ENCODE data around the gene AGR3. TPM values are rescaled to one million over a fixed set of nuclear protein-coding genes. Genes with fewer than 3 reads are reported as not detected.
"Not testable (repeated sequence)": the region's sequence is repeated elsewhere in the genome, so short reads cannot be mapped to it uniquely, and the experiment has no call there.

Gene AGR3
- total RNA-seq, 1 experiment from 2014 or later: not detected

DNA sequence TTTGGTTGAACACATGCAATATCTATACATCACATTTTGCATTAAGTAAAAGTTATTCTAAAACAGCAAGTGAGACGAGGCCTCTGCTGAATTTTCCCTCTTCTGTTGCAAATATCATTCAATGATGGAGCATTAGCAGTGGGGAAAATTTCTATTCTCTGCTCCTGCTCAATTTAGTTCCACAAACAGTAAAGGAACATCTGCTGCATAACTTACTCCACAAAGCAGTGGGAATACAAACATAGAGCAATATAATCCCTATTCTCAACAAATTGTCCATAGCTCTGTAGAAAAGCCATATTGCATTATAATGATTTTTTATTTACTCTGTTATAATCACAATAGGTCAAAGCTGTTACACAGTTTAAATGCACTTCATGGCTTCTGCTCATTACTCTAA lies 5.9 kb downstream of the AGR3 start:
- CTCF ChIA-PET: no interaction called here

GRCh38 chr7:16874066-16874465 lies 7.7 kb downstream of the AGR3 start:
- H3K27me3 Mint-ChIP-seq (ENCODE audit: insufficient read depth, unreplicated experiment): no peaks in the 10 kb centered on the region
- no peak for DNase-seq (ENCODE audit: unreplicated experiment)
- CTCF ChIA-PET: interaction anchor here (0.7 to 1.3 kb wide), 6 partner anchors 14 to 74 kb away, joined by 3 to 5 read pairs (median 3); no protein-coding TSS in a partner anchor
- TF ChIP-seq, protein P1, sequence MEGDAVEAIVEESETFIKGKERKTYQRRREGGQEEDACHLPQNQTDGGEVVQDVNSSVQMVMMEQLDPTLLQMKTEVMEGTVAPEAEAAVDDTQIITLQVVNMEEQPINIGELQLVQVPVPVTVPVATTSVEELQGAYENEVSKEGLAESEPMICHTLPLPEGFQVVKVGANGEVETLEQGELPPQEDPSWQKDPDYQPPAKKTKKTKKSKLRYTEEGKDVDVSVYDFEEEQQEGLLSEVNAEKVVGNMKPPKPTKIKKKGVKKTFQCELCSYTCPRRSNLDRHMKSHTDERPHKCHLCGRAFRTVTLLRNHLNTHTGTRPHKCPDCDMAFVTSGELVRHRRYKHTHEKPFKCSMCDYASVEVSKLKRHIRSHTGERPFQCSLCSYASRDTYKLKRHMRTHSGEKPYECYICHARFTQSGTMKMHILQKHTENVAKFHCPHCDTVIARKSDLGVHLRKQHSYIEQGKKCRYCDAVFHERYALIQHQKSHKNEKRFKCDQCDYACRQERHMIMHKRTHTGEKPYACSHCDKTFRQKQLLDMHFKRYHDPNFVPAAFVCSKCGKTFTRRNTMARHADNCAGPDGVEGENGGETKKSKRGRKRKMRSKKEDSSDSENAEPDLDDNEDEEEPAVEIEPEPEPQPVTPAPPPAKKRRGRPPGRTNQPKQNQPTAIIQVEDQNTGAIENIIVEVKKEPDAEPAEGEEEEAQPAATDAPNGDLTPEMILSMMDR (IDR thresholded peaks at IDR 0.05; ENCODE audit: unreplicated experiment): no peak
- H3K4me3 Mint-ChIP-seq (ENCODE audit: unreplicated experiment): no peak overlapping the region
- POLR2A ChIA-PET: interaction anchor here (0.8 kb wide), 2 partner anchors 12 to 13 kb away, joined by 3 read pairs; no protein-coding TSS in a partner anchor
- BruUV-seq (replicated peaks): no TSS peak
- H3K9me3 Mint-ChIP-seq (ENCODE audit: unreplicated experiment): peaks cover 8% of the 10 kb centered on the region
- intact Hi-C loops (cut with micrococcal nuclease): no loop called here
- no peaks in the 10 kb centered on the region for H3K4me1 Mint-ChIP-seq (ENCODE audit: insufficient read depth, unreplicated experiment)
- H3K36me3 Mint-ChIP-seq (ENCODE audit: insufficient read depth, unreplicated experiment): no peaks in the 10 kb centered on the region
- no peak overlapping the region for H3K27ac Mint-ChIP-seq (ENCODE audit: low read depth, unreplicated experiment)

More for the DNA sequence above, 5.9 kb downstream of the AGR3 start:
- no peaks in the 10 kb centered on the region for H3K4me1 Mint-ChIP-seq (ENCODE audit: insufficient read depth, unreplicated experiment)
- BruUV-seq (replicated peaks): no TSS peak
- H3K27ac Mint-ChIP-seq (ENCODE audit: low read depth, unreplicated experiment): no peak overlapping the region
- POLR2A ChIA-PET: interaction anchor here (1.0 kb wide), 1 partner anchor 29 kb away, joined by 3 read pairs; no protein-coding TSS in a partner anchor
- no peaks in the 10 kb centered on the region for H3K27me3 Mint-ChIP-seq (ENCODE audit: insufficient read depth, unreplicated experiment)
- no peaks in the 10 kb centered on the region for H3K36me3 Mint-ChIP-seq (ENCODE audit: insufficient read depth, unreplicated experiment)
- no peak for DNase-seq (ENCODE audit: unreplicated experiment)
- TF ChIP-seq, protein P1 (IDR thresholded peaks at IDR 0.05; ENCODE audit: unreplicated experiment): no peak
- intact Hi-C loops (cut with micrococcal nuclease): no loop called here
- peaks cover 8% of the 10 kb centered on the region for H3K9me3 Mint-ChIP-seq (ENCODE audit: unreplicated experiment)
- no peak overlapping the region for H3K4me3 Mint-ChIP-seq (ENCODE audit: unreplicated experiment)

GRCh38 chr7:16867328-16867727 lies 14.5 kb downstream of the AGR3 start:
- H3K4me3 Mint-ChIP-seq (ENCODE audit: unreplicated experiment): no peak overlapping the region
- intact Hi-C loops (cut with micrococcal nuclease): no loop called here
- TF ChIP-seq, protein P1 (IDR thresholded peaks at IDR 0.05; ENCODE audit: unreplicated experiment): no peak
- CTCF ChIA-PET: interaction anchor here (1.0 kb wide), 1 partner anchor 14 kb away, joined by 3 read pairs; no protein-coding TSS in a partner anchor
- BruUV-seq (replicated peaks): no TSS peak
- H3K9me3 Mint-ChIP-seq (ENCODE audit: unreplicated experiment): no peaks in the 10 kb centered on the region
- H3K27ac Mint-ChIP-seq (ENCODE audit: low read depth, unreplicated experiment): no peak overlapping the region
- POLR2A ChIA-PET: no interaction called here
- H3K4me1 Mint-ChIP-seq (ENCODE audit: insufficient read depth, unreplicated experiment): no peaks in the 10 kb centered on the region
- H3K36me3 Mint-ChIP-seq (ENCODE audit: insufficient read depth, unreplicated experiment): no peaks in the 10 kb centered on the region
- no peak for DNase-seq (ENCODE audit: unreplicated experiment)
- peaks cover 31% of the 10 kb centered on the region for H3K27me3 Mint-ChIP-seq (ENCODE audit: insufficient read depth, unreplicated experiment)

DNA sequence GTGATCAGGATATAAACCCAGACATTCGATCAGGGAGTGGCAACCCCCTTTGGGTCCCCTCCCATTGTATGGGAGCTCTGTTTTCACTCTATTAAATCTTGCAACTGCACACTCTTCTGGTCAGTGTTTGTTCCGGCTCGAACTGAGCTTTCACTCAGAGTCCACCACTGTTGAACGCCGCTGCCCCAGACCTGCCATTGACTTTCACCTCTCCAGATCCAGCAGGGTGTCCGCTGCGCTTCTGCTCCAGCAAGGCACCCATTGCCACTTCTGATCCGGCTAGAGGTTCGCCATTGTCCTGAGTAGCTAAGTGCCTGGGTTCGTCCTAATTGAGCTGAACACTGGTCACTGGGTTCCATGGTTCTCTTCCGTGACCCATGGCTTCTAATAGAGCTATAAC lies 28.6 kb downstream of the AGR3 start:
- H3K36me3 Mint-ChIP-seq (ENCODE audit: insufficient read depth, unreplicated experiment); H3K9me3 Mint-ChIP-seq (ENCODE audit: unreplicated experiment); DNase-seq (ENCODE audit: unreplicated experiment); BruUV-seq (replicated peaks); H3K4me3 Mint-ChIP-seq (ENCODE audit: unreplicated experiment); H3K27me3 Mint-ChIP-seq (ENCODE audit: insufficient read depth, unreplicated experiment); intact Hi-C loops (cut with micrococcal nuclease); H3K4me1 Mint-ChIP-seq (ENCODE audit: insufficient read depth, unreplicated experiment); H3K27ac Mint-ChIP-seq (ENCODE audit: low read depth, unreplicated experiment): not testable (repeated sequence)
- CTCF ChIA-PET: interaction anchor here (0.6 to 1.1 kb wide), 3 partner anchors 9 to 208 kb away, joined by 3 read pairs; no protein-coding TSS in a partner anchor
- POLR2A ChIA-PET: interaction anchor here (0.6 to 1.2 kb wide), 2 partner anchors 35 to 62 kb away, joined by 3 to 4 read pairs; no protein-coding TSS in a partner anchor

All from MCF 10A (cell line).